ENCODE results near the gene TMEM244.

DNA sequence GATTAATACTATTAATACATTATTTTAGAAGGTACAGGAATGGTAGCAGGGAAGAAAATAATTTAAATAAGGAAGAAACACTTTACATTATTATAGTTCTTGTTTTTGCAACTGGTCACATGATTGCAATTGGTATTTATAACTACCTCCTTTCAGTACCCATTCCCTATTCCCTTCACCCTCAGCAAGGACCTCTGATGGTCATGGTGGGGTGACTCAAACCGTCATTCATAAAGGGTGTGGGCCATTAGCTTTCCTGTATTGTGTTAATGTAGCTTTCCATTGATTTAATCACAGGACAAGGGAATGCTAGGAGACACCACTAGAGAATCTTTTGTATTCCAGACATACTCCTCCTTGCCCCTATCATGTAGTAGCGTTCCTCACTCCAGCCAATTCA is 47.2 kb upstream of the TMEM244 start:
- TF ChIP-seq, protein P1, sequence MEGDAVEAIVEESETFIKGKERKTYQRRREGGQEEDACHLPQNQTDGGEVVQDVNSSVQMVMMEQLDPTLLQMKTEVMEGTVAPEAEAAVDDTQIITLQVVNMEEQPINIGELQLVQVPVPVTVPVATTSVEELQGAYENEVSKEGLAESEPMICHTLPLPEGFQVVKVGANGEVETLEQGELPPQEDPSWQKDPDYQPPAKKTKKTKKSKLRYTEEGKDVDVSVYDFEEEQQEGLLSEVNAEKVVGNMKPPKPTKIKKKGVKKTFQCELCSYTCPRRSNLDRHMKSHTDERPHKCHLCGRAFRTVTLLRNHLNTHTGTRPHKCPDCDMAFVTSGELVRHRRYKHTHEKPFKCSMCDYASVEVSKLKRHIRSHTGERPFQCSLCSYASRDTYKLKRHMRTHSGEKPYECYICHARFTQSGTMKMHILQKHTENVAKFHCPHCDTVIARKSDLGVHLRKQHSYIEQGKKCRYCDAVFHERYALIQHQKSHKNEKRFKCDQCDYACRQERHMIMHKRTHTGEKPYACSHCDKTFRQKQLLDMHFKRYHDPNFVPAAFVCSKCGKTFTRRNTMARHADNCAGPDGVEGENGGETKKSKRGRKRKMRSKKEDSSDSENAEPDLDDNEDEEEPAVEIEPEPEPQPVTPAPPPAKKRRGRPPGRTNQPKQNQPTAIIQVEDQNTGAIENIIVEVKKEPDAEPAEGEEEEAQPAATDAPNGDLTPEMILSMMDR (IDR thresholded peaks at IDR 0.05), result no peak
- no peak for TF ChIP-seq POLR2A (IDR thresholded peaks at IDR 0.05)
